ENCODE measurements around the gene USP27X.

Gene USP27X

GRCh38 chrX:49884290-49884862 is 5.1 kb downstream of the USP27X start:
- DNase-seq (ENCODE audit: low read depth in 2 of 2), result peak; percentile 20 to 34

- no peak for DNase-seq (ENCODE audit: low read depth in 2 of 2)
These were observed 13.3 kb downstream of the USP27X start for GRCh38 chrX:49892542-49892941.

GRCh38 chrX:49896951-49897350 is 17.7 kb downstream of the USP27X start:
- DNase-seq (ENCODE audit: low read depth in 2 of 2), result no peak

- no peak for DNase-seq (ENCODE audit: low read depth in 2 of 2)
These were observed 21.8 kb downstream of the USP27X start for GRCh38 chrX:49901048-49901447.

- no peak for DNase-seq (ENCODE audit: low read depth in 2 of 2)
These were observed 31.1 kb downstream of the USP27X start for GRCh38 chrX:49910344-49910743.

- DNase-seq (ENCODE audit: low read depth in 2 of 2), result no peak
These were observed 32.8 kb downstream of the USP27X start for GRCh38 chrX:49912086-49912485.

- DNase-seq (ENCODE audit: low read depth in 2 of 2), result no peak
These were observed 33.6 kb downstream of the USP27X start for GRCh38 chrX:49912861-49913260.

- DNase-seq (ENCODE audit: low read depth in 2 of 2), result no peak
These were observed 36.3 kb downstream of the USP27X start for GRCh38 chrX:49915361-49916222.

- no peak for DNase-seq (ENCODE audit: low read depth in 2 of 2)
These were observed 40.3 kb downstream of the USP27X start for GRCh38 chrX:49919617-49920016.

- DNase-seq (ENCODE audit: low read depth in 2 of 2), result no peak
These were observed 41.8 kb downstream of the USP27X start for GRCh38 chrX:49921109-49921508.

- DNase-seq (ENCODE audit: low read depth in 2 of 2), result peak; percentile 79 to 88
These were observed 43.3 kb downstream of the USP27X start, which contains the start of gene CLCN5 for GRCh38 chrX:49922291-49923241. Gene CLCN5, plus strand, starts transcription at chrX:49922596. Its CDS starts 2,703 bp downstream, at chrX:49925299.

GRCh38 chrX:49925176-49925575 is 45.9 kb downstream of the USP27X start:
- DNase-seq (ENCODE audit: low read depth in 2 of 2), result no peak

- DNase-seq (ENCODE audit: low read depth in 2 of 2), result no peak
These were observed 50.8 kb downstream of the USP27X start for GRCh38 chrX:49930039-49930438.

Measured in activated CD8-positive, alpha-beta memory T cell treated with anti-CD3 and anti-CD28 coated beads for 4 hours (primary cell).